HG03565 (cell line): ENCODE results near the gene CNTN1.

Experiments used
- ATAC-seq: cut with Tn5 transposase; IDR thresholded peaks from one replicate; pipeline ENCODE4 v1.9.1; 2021; ENCODE audit warnings: mild to moderate bottlenecking, moderate library complexity; ENCODE audit not compliant: unreplicated experiment

CNTN1 gene

GRCh38 chr12:40953076-40953475 is 260.8 kb downstream of the CNTN1 start:
- no peak for ATAC-seq

- no peak for ATAC-seq
These were observed 265.2 kb downstream of the CNTN1 start for GRCh38 chr12:40957417-40957816.

DNA sequence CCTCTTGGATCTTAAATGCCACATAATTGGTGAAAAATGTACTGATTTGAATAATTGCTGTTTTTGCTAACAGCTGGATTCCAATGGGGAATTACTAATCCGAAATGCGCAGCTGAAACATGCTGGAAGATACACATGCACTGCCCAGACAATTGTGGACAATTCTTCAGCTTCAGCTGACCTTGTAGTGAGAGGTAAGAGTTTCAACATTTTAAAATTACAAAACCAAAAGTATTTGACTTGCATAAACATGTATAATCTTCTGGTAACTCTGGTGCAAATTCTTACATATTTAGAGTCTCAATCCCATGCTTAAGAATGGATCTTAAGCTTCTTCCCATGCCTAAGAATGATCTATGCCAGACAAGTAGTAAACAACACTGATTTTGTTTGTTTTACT is 266.8 kb downstream of the CNTN1 start:
- ATAC-seq = no peak

DNA sequence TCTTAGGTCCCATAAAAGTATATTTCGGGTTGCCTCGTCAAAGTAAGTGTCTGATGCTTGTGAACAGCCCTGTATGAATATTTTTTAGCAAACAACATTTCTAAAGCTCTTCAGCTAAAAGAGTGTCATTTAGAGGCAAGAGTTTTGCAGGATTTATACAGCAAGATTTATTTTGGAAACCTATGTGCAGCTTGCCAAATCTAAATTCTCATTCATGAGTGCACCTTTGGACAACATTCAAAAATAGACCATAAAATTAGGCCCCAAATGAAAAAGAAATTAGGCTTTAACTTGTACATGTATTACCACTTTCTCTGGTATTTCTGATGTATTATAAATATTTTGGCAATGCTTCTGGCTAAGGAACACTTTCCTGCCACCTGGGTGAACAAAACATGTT is 271.5 kb downstream of the CNTN1 start:
- no peak for ATAC-seq

DNA sequence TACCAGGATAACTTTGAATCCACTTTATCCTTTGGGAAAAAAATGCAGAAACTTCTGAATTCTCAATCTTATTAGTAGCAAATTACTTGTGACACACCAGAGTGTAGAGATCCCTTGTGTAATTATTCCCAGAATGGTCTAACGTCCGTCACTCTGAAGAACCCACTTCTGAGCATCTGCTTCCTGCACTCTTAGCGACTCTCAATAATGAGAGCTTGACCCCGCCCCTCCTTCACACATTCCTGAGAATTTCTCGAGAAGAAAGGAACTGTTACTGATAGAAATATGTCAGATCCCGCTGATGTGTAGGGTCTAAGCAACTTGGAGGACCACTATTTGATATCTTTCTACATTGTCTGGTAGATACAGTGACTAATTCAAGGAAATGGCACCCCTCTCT is 277.6 kb downstream of the CNTN1 start:
- ATAC-seq = no peak

DNA sequence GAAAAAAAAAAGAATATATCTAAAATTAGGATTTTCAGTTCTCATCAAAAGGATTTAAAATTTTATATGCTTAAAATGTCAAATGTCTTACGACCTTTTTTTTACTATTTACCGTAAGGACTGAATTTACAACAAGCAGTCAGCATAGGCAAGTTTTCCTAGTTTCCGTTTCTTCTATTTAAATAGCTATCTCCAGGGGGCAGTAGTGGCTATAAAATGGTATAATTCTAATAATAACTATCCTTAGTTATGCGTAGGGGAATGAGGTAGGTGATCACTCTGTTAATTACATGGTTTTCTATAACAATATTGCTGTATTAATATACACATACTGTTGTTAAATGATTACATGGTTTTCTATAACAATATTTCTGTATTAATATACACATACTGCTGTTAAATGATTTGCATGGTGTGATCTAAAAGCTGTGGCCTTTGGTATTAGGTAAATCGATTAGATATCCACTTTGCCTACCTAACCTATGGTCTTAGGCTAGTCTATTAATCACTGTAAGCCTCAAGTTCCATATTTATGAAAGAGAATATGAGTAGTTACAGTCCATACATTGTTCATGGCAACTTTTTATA is 278.2 kb downstream of the CNTN1 start:
- ATAC-seq = no peak

DNA sequence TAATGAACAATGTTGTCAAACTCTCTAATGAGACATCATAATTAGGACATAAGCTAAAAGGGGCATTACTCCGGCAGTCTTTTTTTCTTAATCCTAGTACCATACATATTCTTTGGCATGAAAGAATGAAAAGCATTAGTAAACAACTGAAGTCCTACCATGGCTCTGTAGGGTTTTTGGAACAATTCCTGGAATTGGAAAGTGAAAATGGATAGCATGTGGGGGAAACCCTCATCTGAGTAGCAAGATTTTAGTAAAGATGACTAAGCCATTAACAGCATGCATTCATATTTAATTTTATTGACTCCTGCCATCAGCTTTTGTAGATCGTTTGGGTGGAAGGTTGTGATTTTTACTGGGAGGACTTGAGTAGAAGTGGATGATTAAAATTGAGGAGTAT is 279.7 kb downstream of the CNTN1 start:
- no peak for ATAC-seq

GRCh38 chr12:40976546-40976945 is 284.3 kb downstream of the CNTN1 start:
- ATAC-seq = no peak

DNA sequence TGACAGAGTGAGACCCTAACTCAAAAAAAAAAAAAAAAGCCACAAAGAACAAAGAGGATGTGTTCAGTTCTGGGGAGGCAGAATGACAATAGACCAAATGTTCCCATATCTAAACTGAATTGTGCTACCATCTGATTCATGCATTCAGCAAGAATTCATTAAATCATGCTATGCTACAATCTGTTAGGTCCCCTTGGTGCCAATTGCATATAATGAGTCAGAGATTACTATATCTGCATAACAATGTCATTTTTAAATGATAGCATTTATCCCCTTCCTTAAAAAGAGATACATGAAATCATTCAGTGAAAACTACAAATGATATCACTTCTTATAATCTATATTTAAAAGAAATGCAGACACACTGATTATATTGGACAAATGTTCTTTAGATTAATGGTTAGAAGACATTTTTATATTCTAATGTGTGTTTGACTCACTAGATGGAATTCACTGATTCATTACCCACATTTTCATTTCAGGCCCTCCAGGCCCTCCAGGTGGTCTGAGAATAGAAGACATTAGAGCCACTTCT is 288.3 kb downstream of the CNTN1 start:
- ATAC-seq = no peak

DNA sequence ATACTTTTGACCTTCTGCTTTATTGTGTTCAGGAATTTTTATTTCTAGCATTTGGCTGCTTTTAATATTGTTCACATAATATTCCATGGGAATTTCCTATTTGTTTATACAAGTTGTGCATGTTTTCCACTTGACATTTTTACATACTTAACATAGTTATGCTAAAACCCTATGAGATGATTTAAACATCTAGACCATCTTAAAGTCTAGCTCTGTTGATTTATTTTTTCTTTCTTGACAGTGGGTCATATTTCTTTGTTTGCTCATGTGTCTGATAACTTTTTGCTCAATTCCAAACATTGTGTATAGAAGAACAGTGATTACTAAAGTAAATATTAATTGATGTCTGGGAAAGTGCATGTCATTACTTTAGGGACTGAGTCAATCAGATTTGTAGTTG is 293.8 kb downstream of the CNTN1 start:
- no peak for ATAC-seq

DNA sequence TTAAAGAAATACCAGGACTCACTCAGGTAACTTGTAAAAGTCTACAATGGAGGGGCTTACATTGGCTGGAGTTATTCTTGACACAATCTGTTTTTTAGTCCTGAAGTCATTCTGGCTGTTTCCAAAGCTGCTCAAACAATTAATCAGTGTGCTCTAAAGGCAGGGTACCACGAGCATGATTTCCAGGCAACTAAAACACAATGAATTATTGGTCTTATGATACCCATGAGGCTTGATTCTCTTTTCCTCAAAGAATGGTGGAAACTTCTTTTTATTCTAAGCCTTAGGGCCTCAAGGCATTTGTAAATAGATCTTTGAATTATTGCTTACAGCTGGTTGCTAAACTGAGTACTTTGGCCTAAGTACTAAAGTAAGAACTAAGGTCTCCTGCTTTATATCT is 296.1 kb downstream of the CNTN1 start:
- no peak for ATAC-seq

DNA sequence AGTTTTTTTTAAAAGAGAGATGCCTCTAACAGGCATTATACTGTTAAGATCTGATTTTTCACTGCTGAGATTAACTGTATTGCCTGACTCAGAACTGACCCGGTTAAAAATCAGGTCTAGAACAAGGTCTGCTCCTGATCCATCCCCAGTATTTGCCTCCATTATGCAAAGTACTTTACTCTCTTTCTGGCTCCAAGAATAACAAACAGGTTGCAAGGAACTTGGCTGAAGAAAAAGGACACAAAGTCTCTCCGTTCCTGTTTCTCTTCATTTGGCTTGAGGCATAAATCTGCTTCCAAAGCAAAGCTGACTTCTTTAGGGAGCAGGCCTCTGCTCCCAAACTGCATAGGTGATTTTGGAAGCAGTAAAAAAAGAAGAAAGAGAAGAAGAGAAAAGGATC is 296.6 kb downstream of the CNTN1 start:
- ATAC-seq = no peak

DNA sequence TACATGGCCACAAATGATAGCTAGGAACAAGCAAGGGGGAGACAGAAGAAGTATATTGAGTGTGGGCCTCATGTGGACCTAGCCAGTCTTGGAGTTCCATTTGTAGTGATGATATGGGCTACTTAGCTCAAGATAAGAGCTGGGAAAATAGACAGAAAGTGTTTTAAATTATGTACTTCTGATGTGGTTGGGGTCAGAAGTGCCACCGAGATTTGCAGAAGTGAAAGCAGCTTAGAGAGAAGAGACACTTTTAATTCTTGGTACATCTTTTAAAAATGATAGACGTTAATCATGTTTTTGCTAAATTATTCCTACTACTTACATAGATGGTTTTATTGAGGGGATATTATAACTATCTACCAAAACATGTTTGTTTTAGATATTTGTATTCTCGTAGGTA is 297.5 kb downstream of the CNTN1 start:
- no peak for ATAC-seq

- no peak for ATAC-seq
These were observed 299.9 kb downstream of the CNTN1 start for GRCh38 chr12:40992158-40992557.

- ATAC-seq = no peak
These were observed 300.4 kb downstream of the CNTN1 start for GRCh38 chr12:40992674-40993073.

DNA sequence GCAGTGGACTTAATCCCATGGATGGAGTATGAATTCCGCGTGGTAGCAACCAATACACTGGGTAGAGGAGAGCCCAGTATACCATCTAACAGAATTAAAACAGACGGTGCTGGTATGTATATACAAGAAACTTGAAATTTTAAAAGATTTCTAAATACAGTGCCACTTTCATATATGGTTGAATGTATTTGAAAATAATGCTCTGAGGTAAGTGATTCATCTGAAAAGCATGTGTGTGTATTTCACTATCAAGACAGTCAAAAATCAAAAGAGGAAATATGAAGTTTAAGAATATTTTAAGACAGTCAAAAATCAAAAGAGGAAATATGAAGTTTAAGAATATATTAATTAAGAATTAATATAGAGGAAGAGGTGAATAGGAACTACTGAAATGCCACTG is 300.9 kb downstream of the CNTN1 start:
- no peak for ATAC-seq

DNA sequence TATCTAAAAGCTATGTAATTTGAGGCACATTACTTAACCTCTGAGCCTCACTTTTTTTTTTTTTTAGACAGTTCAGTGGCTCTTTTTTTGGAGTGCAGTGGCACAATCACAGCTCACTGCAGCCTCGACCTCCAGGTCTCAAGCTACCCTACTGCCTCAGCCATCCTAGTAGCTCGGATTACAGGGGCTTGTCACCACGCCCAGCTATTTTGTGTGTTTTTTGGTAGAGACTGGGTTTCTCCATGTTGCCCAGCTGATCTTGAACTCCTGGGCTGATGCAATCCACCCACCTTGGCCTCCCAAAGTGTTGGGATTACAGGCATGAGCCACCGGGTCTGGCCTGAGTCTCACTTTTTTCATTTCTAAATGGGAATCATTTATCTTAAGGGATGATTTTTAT is 303.9 kb downstream of the CNTN1 start:
- ATAC-seq = no peak

GRCh38 chr12:40999210-40999609 is 307.0 kb downstream of the CNTN1 start:
- no peak for ATAC-seq

DNA sequence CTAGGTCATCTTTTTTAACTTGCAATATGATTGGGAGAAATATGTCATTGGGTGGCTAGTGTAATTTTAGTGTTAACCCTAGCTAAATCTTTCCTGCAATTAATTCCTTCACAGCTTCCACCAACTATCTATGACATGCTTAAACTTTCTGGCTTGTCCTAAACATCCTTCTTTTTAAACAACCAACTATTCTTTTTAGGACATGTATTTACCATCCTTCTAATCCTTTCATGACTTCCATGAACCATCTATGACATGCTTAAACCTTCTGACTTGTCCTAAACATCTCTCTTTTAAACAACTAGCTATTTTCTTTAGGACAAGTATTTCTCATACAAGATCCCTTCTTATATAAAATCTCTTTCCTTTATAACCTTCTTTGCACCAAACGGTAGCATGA is 316.2 kb downstream of the CNTN1 start:
- ATAC-seq = no peak

GRCh38 chr12:41011939-41012338 is 319.7 kb downstream of the CNTN1 start:
- ATAC-seq = no peak

DNA sequence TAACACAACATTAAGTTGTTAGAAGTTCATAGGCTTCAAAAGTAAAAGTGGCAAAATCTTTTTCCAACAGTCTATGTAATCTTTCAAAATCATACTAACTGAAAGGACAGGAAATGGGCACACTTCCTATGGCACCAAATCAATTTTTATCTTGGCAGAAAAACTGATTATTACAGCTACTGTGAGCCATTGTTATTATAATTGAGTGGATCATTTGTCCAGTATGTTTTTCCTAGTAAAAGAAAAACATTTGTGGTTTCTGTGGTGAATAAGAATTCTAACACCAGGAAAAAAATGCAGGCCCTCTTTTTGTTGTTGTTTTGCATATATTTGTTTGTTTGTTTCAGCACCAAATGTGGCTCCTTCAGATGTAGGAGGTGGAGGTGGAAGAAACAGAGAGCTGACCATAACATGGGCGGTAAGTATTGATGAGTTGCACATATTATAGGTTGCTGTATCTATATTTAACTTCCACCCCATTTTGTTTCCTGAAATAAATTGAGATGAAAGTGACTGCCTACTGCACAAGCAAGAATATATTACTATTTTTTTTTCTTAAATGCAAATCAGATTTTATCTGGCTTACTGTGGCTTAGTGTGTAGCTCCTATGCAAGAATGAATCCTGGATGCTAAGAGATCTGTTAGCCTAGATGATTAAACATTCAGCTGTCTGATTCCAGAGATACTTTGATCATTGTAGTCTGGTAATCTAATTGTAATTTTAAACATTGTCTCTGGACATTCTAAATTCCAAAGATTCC is 321.8 kb downstream of the CNTN1 start:
- ATAC-seq = no peak

- ATAC-seq = no peak
These were observed 322.4 kb downstream of the CNTN1 start for GRCh38 chr12:41014643-41015020.

DNA sequence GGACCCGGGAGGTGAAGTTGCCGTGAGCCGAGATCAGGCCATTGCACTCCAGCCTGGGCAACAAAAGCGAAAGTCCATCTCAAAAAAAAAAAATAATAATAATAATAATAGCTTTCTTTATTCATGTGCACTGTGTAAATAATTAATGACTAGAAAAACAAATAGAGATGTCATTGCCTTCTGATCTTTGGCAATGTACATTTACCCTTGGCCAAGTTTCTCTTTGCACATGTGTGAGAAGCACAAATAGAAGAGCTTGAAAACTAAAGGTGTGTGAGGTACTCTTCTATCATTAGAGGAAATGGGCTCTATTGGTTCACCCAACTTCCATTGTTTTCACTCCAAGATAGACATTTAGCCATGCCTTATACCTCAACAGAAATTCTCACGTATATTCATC is 325.8 kb downstream of the CNTN1 start:
- no peak for ATAC-seq
